Activated T-helper 9 cell treated with anti-CD3 and anti-CD28 coated beads, Interleukin-2, amount 50 U/mL, for 16 hours (primary cell): ENCODE data around the gene STK11.
A peak's percentile ranks its signal among the peaks of the same experiment; 100 is the strongest.

Experiments
- DNase-seq: peaks from one replicate; pipeline ENCODE4 v3.0.0-alpha.2; 2020; ENCODE audit warnings: low read depth

The STK11 gene

GRCh38 chr19:1274081-1274851, 68.7 kb downstream of the STK11 start:
- DNase-seq, result no peak

DNA sequence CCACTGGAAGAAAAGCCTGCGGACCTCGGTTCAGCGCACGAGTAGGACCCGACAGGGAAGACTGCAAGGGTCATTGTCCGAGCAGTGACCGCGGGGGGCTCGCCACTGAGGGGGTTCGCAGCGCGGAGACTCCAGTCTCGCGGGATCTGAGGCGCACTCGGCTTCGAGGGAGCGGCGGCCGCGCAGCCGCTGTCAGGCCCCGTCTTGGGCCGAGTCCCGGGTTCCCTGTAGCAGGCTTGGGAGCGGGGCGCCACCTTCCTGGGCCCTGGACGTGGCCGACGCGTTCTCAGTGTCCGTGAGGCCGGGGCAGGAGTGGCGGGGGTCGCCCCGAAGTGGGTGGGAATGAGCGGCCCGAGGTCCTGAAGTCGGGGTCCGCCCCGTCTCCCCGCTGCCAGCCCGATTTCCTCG, 69.3 kb downstream of the STK11 start:
- DNase-seq, result no peak

DNA sequence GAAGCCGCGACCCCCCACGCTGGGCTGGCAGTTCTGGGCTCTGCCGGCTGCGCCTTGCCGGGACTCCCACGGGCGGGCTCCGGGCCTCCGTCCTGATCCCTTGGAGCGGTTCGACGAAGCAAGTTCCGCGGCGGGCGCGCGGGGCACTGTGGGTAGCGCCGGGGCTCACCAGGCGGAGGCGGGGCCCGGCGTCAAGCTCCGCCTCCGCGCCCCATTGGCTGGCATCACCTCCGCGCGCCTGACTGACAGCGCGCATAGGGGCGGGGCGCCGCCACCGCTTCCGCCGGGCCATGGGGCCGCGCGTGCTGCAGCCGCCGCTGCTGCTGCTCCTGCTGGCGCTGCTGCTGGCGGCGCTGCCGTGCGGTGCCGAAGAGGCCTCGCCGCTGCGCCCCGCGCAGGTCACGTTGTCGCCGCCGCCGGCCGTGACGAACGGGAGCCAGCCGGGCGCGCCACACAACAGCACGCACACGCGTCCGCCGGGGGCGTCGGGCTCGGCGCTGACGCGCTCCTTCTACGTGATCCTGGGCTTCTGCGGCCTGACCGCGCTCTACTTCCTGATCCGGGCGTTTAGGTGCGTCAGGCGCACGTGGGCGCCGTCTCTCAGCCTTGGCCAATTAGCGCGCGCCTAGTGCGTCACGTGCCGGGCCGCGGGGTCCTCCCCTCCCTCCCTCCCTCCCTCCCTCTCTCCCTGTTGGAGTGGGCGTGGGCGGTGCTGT, 69.8 kb downstream of the STK11 start, which contains the start of gene FAM174C:
TSS of gene FAM174C (plus strand) at position 271 of the 716 bp plus-strand sequence. CDS start at position 291, 20 bp downstream.
- peak; percentile 94 for DNase-seq

- DNase-seq, result no peak
Measured at GRCh38 chr19:1275976-1276627, 70.5 kb downstream of the STK11 start.

DNA sequence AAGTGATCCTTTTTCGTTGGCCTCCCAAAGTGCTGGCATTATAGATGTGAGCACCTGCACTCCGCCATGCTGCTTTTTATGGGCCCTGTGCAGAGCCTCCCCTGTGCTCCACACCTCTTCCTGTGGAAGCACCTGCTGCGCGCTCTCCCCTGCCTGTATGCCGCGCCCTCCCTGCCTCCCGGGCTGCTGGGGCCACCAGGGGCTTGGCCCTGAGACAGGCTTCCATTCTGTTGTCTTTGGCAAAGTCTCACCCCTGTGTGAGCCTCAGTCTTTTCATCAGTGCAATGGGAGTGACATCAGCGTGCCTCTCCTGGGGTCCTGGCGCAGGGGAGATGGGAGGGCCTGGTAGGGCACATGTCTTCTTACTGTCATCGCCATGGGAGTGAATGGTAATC, 71.0 kb downstream of the STK11 start:
- DNase-seq, result no peak

DNA sequence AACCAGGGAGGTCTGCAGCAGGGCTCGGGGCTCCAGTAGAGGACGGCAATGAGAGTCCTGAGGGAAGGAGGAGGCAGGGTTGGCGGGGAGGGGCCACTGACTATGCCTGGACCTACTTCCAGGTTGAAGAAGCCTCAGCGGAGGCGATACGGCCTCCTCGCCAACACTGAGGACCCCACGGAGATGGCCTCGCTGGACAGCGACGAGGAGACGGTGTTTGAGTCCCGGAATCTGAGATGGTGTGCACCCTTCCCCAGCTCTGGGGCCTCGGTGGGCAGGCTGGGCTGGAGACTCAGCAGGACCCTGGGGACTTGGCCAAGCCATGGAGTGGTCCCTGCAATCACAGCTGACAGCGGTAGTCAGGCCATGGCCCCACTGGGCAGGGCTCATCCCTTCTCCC, 71.5 kb downstream of the STK11 start:
- no peak for DNase-seq
